ENCODE measurements around the gene MRPL36.

- no peak for TF ChIP-seq EZH2 (IDR thresholded peaks at IDR 0.05)
- no peak for TF ChIP-seq POLR2AphosphoS5 (IDR thresholded peaks at IDR 0.05; ENCODE audit: borderline replicate concordance, low read depth, low read length)
- TF ChIP-seq FOXP2 (optimal IDR thresholded peaks at IDR 0.05; ENCODE audit: control extremely low read depth, extremely low read length, insufficient read depth), result no peak
Observed at GRCh38 chr5:1770443-1770802, 29.2 kb downstream of the MRPL36 start.

Measured in SK-N-MC (cell line).